ENCODE measurements around the gene MYO5B.
"Not testable (repeated sequence)": the region's sequence is repeated elsewhere in the genome, so short reads cannot be mapped to it uniquely, and the experiment has no call there.

Gene MYO5B

DNA sequence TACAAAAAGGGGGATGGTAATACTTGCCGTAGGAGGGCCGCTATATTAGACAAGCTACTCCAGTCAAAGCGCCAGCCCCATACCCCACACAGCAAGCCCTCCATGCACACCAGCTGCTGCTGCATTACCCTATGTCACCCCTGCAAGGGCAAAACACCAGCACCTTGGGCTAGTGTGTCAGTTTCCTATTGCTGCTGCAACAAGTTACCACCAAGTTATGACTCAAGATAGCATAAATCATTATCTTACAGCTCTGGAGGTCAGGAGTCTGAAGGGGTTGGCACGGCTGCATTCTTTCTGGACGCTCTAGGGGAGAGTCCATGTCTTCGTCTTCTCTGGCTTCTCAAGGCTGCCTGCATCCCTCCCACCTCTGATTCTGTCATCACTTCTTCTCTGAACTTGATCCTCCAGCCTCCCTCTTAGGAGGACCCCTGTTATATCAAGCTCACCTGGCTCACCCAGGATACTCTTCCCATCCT, 293.0 kb downstream of the MYO5B start:
- no peaks in the 10 kb centered on the region for H3K4me1 ChIP-seq
- DNase-seq (ENCODE audit: low spot score in 2 of 2), result no peak
- H3K4me3 ChIP-seq, result no peak overlapping the region
- in situ Hi-C loops (cut with MboI; ENCODE audit: low sequenced_read_pairs), result no loop called here
- H3K9me3 ChIP-seq, result no peaks in the 10 kb centered on the region
- no peaks in the 10 kb centered on the region; the same call in 1 of the 2 replicates for H3K36me3 ChIP-seq (replicated peaks)
- no peaks in the 10 kb centered on the region for H3K27me3 ChIP-seq (ENCODE audit: low read depth)

DNA sequence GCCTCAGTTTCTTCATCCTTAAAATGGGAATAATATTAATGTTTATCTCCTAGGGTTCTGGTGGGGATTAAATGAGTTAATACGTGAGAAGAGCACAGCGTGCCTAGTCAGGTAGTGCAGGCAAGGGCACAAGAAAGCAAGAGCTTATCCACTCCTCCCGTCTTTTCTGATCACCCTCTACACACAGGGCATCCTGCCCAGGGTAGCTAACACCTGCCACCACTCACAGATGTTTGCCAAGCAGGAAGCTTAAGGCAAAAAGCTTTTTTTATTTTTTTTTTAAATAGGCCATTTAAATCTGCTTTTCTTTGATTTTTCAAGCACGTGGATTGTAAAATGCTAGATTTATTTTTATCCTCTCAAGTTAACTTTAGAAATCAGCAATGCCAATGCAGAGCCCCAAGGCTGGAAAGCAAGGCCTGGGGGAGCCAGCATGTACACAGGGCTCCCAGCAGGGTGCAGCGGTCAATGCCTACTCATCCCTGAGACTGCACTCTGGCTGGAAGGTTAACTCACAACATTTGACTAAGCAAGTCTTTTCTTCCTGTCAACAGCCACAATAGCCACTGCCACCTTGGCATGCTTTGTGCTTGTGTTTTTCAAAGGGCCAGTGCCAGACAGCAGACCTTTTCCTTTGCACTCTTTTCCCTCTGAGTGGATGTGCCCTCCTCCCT, 295.2 kb downstream of the MYO5B start:
- H3K4me1 ChIP-seq, result no peaks in the 10 kb centered on the region
- peak in 1 of 2 experiments; percentile 12 for DNase-seq (ENCODE audit: low spot score in 2 of 2)
- in situ Hi-C loops (cut with MboI; ENCODE audit: low sequenced_read_pairs), result no loop called here
- no peaks in the 10 kb centered on the region for H3K9me3 ChIP-seq
- no peaks in the 10 kb centered on the region; the same call in none of the 2 replicates for H3K36me3 ChIP-seq (replicated peaks)
- no peaks in the 10 kb centered on the region for H3K27me3 ChIP-seq (ENCODE audit: low read depth)
- H3K4me3 ChIP-seq, result no peak overlapping the region

DNA sequence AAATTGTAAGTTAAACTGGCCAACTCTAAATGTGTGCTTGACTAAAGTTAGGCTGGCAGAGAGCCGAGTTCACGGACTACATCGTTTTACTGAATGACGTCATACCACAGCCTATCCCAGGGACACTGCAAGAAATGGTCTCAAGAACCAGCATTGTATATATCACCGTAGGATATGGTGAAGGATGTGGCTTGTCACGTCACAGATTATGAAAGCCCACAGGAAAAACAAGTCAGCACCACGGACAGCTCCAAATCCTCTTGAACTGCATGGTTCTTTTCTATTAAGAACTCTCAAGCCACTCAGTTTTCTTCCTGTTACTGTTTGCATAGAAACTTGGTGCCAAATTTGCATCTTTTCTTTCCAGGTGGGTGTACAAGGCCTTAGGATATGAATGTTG, 296.5 kb downstream of the MYO5B start:
- Histone ChIP-seq H3K9me3 (no peaks in the 10 kb centered on the region), H3K4me3 (no peak overlapping the region), H3K36me3 (replicated peaks) (no peaks in the 10 kb centered on the region; the same call in 1 of the 2 replicates), H3K4me1 (no peaks in the 10 kb centered on the region), H3K27me3 (ENCODE audit: low read depth) (no peaks in the 10 kb centered on the region)
- in situ Hi-C loops (cut with MboI; ENCODE audit: low sequenced_read_pairs), result no loop called here
- DNase-seq (ENCODE audit: low spot score in 2 of 2), result peak; percentile 49 to 80

DNA sequence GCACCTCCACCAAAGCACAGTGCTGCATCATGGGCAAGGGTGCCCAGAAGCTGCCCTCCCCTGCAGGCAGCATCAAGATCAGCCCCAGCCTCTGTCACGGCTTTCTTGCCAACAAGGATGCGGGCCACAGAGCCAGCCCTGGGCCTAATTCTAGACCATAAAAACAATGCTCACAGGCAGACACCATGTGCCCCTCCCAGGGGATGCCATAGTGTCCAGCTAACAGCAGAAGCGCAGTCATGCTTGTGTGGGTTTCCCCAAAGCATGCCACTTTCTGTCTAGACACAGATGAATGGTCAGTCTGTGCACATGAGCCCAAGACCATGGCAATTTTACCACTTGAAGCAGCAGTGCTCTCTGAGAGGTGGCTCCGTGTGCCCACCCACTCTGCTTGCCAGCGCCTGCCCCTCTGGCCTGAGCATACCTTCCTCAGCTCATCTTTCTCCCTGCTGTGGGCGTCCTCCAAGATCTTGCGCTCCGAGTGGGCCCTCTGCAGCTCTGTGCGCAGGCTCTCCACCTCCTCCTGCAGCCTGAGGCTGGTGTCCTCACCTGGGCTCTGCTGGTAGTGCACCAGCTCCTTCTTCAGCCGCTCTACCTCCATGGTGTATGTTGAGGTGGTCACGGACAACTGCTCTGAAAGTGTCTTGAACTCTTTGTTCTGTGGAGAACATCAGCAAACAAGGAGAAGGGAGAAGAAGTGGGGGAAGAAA, 300.3 kb downstream of the MYO5B start:
- Histone ChIP-seq H3K4me3 (no peak overlapping the region), H3K9me3 (no peaks in the 10 kb centered on the region), H3K4me1 (no peaks in the 10 kb centered on the region), H3K36me3 (replicated peaks) (no peaks in the 10 kb centered on the region; the same call in 1 of the 2 replicates), H3K27me3 (ENCODE audit: low read depth) (no peaks in the 10 kb centered on the region)
- in situ Hi-C loops (cut with MboI; ENCODE audit: low sequenced_read_pairs), result no loop called here
- DNase-seq (ENCODE audit: low spot score in 2 of 2), result no peak

DNA sequence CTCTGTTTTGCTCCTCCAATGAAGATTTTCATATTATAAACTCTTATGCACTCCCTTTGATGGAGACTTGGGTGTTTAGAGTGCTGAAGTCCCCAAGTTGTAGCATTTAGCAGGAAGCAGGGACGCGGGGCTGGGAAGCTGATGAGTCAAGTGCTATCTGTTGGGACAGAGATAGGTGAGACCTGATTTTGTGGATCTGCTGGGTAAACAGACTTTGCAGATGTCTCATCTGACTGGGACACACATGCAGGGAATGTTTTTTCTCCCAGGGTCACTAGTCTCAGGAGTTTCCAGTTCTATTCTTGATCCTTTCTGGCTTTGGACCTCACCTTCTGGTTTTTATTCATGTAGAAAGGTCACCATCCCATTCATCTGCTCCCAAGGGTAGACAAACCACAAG, 301.9 kb downstream of the MYO5B start:
- H3K36me3 ChIP-seq (replicated peaks), result no peaks in the 10 kb centered on the region; the same call in 1 of the 2 replicates

DNA sequence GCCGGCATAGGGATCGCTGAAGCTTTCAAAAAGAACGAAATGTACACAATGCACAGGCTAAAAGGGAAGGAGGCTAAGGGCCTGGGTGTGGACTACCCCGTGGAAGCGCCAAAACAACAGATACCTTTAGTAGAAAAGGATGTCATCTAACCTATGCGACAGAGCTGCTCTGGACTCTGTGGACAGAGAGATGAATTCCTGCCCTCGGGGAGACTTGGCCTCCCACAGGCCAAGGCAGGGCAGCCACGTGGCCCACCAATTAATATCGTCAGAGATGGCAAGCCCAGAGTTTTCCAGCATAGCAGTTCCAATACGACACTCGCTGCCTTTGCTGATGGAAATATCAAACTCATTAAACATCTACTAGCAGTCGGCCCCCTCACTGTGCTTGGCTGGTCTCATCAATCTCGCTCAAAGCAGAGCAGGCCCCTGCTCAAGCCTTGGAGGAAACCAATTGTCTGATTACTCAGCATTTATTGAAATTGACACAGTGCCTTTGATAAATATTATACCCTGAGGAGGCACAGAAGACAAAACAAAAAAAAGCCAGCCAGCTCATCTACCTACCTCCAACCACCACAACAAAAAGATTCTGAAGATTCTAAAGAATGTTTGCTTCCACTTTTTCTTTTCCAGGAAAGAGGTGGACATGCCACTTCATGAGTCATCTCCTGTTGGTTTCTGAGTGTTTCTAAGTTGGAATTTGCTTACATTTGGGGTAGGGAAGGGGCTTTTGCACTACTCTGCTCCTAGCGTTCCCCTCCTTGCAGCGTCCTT, 302.6 kb downstream of the MYO5B start:
- Histone ChIP-seq H3K9me3 (no peaks in the 10 kb centered on the region), H3K4me1 (no peaks in the 10 kb centered on the region), H3K36me3 (replicated peaks) (no peaks in the 10 kb centered on the region; the same call in 1 of the 2 replicates), H3K4me3 (no peak overlapping the region), H3K27me3 (ENCODE audit: low read depth) (no peaks in the 10 kb centered on the region)
- in situ Hi-C loops (cut with MboI; ENCODE audit: low sequenced_read_pairs), result no loop called here
- DNase-seq (ENCODE audit: low spot score in 2 of 2), result no peak

More for the DNA sequence above, 301.9 kb downstream of the MYO5B start:
- no peak for DNase-seq (ENCODE audit: low spot score in 2 of 2)
- H3K27me3 ChIP-seq (ENCODE audit: low read depth), result no peaks in the 10 kb centered on the region
- in situ Hi-C loops (cut with MboI; ENCODE audit: low sequenced_read_pairs), result no loop called here
- no peaks in the 10 kb centered on the region for H3K4me1 ChIP-seq
- no peaks in the 10 kb centered on the region for H3K9me3 ChIP-seq
- no peak overlapping the region for H3K4me3 ChIP-seq

DNA sequence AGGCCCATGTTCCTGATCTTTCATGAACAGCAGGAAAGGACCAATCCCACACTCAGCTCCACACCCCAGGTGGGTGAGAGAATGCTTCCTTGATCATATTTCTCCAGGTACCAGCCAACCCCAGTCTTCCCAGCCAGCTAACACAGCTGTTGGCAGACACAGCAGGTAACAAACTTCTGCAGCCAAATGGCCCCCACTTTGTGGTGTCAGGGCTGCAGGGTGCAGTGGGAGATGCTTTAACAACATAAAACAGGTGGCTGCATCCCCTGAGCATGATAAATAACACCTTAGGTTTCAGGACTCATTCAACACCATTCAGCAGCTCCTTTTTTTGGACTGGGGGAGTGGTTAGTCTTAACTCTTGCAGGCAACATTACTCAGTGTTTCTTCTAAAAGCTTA, 304.9 kb downstream of the MYO5B start:
- Histone ChIP-seq H3K36me3 (replicated peaks) (no peaks in the 10 kb centered on the region), H3K9me3 (no peaks in the 10 kb centered on the region), H3K27me3 (ENCODE audit: low read depth) (no peaks in the 10 kb centered on the region), H3K4me3 (no peak overlapping the region), H3K4me1 (no peaks in the 10 kb centered on the region)
- in situ Hi-C loops (cut with MboI; ENCODE audit: low sequenced_read_pairs), result no loop called here
- no peak for DNase-seq (ENCODE audit: low spot score in 2 of 2)

DNA sequence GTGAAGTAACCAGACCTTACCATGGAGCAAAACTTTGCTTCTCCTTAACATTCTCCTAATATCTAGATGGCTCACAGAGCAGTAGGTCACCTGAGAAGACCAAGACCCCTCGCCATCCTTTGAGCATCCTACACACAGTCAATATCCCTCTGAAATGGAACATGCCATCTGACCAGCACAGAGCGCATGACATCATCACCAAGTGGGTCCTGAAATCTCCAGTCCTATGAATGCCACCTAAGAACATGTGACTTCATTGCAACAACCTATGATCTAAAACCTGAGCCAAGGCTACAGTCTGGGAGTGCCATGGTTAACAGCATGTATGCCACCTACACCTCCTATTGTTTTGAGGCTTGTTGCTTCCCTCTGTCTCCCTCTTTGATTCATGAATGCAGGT, 305.4 kb downstream of the MYO5B start:
- H3K4me1 ChIP-seq; in situ Hi-C loops (cut with MboI; ENCODE audit: low sequenced_read_pairs); H3K27me3 ChIP-seq (ENCODE audit: low read depth); H3K36me3 ChIP-seq (replicated peaks); H3K4me3 ChIP-seq; H3K9me3 ChIP-seq; DNase-seq (ENCODE audit: low spot score in 2 of 2): not testable (repeated sequence)

DNA sequence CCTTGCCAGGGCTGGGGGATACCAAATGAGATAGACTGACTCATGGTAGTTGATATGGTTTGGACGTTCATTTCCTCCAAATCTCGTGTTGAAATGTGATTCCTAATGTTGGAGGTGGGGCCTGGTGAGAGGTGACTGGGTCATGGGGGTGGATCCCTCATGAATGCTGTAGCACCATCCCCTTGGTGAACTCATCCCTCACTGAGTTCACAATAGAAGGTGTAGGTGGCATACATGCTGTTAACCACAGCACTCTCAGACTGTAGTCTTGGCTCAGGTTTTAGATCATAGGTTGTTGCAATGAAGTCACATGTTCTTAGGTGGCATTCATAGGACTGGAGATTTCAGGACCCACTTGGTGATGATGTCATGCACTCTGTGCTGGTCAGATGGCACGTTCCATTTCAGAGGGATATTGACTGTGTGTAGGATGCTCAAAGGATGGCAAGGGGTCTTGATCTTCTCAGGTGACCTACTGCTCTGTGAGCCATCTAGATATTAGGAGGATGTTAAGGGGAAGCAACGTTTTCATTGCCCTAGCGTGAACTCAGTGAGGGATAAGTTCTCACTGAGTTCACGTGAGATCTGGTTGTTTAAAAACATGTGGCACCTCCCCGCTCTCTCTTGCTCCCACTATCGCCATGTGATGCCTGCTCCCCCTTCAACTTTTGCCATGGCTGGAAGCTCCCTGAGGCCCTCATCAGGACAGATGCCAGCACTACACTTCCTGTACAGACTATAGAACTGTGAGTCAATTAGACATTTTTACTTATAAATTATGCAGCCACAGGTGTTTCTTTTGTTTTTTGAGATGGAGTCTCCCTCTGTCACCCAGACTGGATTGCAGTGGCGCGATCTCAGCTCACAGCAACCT, 307.8 kb downstream of the MYO5B start:
- H3K4me1 ChIP-seq, result no peaks in the 10 kb centered on the region
- no peak for DNase-seq (ENCODE audit: low spot score in 2 of 2)
- in situ Hi-C loops (cut with MboI; ENCODE audit: low sequenced_read_pairs), result no loop called here
- no peaks in the 10 kb centered on the region for H3K9me3 ChIP-seq
- H3K4me3 ChIP-seq, result no peak overlapping the region
- H3K36me3 ChIP-seq (replicated peaks), result no peaks in the 10 kb centered on the region
- no peaks in the 10 kb centered on the region for H3K27me3 ChIP-seq (ENCODE audit: low read depth)

DNA sequence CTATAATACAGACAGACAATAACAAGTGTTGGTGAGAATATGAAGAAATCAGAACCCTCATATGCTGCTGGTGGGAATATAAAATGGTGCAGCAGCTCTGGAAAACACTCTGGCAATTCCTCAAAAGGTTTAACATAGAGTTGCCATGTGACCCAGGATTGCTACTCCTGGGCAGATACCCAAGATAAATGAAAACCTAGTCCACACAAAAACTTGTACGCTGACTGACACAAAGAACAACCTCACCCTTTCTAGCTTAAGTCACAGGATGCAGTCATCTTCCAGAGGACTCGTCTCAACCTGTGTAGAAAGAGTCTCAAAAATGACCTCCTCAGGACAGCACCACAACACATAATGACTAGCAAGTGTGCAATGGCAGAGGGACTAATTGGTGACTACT, 310.0 kb downstream of the MYO5B start:
- in situ Hi-C loops (cut with MboI; ENCODE audit: low sequenced_read_pairs), result no loop called here
- H3K4me3 ChIP-seq, result no peak overlapping the region
- H3K4me1 ChIP-seq, result no peaks in the 10 kb centered on the region
- no peak for DNase-seq (ENCODE audit: low spot score in 2 of 2)
- no peaks in the 10 kb centered on the region for H3K27me3 ChIP-seq (ENCODE audit: low read depth)
- H3K9me3 ChIP-seq, result no peaks in the 10 kb centered on the region
- no peaks in the 10 kb centered on the region for H3K36me3 ChIP-seq (replicated peaks)

DNA sequence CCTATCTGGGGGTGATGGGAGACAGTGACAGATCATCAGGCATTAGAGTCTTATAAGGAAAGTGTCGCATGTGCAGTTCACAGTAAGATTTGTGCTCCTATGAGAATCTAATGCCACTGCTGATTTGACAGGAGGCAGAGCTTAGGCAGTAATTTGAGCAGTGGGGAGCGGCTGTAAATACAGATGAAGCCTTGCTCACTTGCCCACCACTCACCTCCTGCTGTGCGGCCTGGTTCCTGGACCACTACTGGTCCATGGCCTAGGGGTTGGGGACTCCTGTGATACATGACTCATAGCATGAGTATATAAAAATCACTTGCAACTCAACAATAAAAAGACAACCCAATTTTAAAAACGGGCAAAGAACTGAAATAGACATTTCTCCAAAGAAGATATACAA, 310.5 kb downstream of the MYO5B start:
- Histone ChIP-seq H3K4me1 (no peaks in the 10 kb centered on the region), H3K9me3 (no peaks in the 10 kb centered on the region), H3K4me3 (no peak overlapping the region), H3K36me3 (replicated peaks) (no peaks in the 10 kb centered on the region), H3K27me3 (ENCODE audit: low read depth) (no peaks in the 10 kb centered on the region)
- no peak for DNase-seq (ENCODE audit: low spot score in 2 of 2)
- in situ Hi-C loops (cut with MboI; ENCODE audit: low sequenced_read_pairs), result no loop called here

DNA sequence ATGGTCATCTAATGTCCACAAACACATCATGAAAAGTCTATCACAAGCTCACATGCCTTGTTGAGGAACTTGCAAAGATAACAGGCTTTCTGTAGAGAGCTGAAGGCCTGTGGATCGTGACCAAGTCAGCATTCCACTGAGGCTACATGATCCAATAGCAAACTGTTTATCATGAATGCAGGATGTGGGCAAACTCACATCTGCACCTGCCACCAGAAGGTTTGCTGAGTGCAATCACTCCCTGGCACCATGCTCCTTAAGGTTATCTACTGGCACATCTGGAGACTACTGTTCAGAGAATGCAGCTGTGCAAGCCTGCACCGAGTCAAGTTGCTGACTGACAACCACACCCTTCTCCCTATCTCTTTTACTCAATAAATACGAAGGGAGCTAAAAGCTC, 314.3 kb downstream of the MYO5B start:
- DNase-seq (ENCODE audit: low spot score in 2 of 2), result no peak
- no peak overlapping the region for H3K4me3 ChIP-seq
- no peaks in the 10 kb centered on the region for H3K36me3 ChIP-seq (replicated peaks)
- H3K4me1 ChIP-seq, result no peaks in the 10 kb centered on the region
- no peaks in the 10 kb centered on the region for H3K9me3 ChIP-seq
- no peaks in the 10 kb centered on the region for H3K27me3 ChIP-seq (ENCODE audit: low read depth)
- in situ Hi-C loops (cut with MboI; ENCODE audit: low sequenced_read_pairs), result no loop called here

DNA sequence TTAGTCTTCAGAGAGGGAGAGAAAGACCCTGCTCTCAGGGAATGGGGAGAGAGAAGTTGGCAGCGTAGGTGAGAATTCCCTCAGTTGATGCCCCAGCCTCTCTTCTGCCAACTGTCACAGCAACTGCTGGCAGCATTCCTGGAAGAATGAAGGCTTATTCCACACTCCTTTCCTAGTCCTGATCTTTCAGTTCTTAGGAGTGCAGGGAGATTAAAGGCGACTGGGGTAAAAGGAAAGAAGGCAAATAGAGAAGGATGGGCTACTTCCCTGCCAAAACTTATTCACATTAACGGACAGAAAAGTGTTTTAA, 315.7 kb downstream of the MYO5B start:
- Histone ChIP-seq H3K9me3 (no peaks in the 10 kb centered on the region), H3K4me3 (no peak overlapping the region), H3K36me3 (replicated peaks) (no peaks in the 10 kb centered on the region), H3K27me3 (ENCODE audit: low read depth) (no peaks in the 10 kb centered on the region), H3K4me1 (no peaks in the 10 kb centered on the region)
- in situ Hi-C loops (cut with MboI; ENCODE audit: low sequenced_read_pairs), result no loop called here
- no peak for DNase-seq (ENCODE audit: low spot score in 2 of 2)

Measured in HAP-1 (cell line).